GM19463 (cell line): Measurements from ENCODE around the gene IRF8.
A peak's percentile ranks its signal among the peaks of the same experiment; 100 is the strongest.
"Not testable (repeated sequence)": the region's sequence is repeated elsewhere in the genome, so short reads cannot be mapped to it uniquely, and the experiment has no call there.

ENCODE experiments used
- ATAC-seq: cut with Tn5 transposase; IDR thresholded peaks from one replicate; pipeline ENCODE4 v1.9.1; 2021; ENCODE audit warnings: mild to moderate bottlenecking, moderate library complexity; ENCODE audit not compliant: unreplicated experiment

The IRF8 gene, protein sequence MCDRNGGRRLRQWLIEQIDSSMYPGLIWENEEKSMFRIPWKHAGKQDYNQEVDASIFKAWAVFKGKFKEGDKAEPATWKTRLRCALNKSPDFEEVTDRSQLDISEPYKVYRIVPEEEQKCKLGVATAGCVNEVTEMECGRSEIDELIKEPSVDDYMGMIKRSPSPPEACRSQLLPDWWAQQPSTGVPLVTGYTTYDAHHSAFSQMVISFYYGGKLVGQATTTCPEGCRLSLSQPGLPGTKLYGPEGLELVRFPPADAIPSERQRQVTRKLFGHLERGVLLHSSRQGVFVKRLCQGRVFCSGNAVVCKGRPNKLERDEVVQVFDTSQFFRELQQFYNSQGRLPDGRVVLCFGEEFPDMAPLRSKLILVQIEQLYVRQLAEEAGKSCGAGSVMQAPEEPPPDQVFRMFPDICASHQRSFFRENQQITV

GRCh38 chr16:85898521-85899442 is at the start of gene IRF8:
IRF8 (plus strand) TSS chr16:85899162; CDS start chr16:85903016, 3,854 bp downstream.
- peak; percentile 52 for ATAC-seq

- no peak for ATAC-seq
These were observed 49.6 kb upstream of the IRF8 start for GRCh38 chr16:85849388-85849787.

DNA sequence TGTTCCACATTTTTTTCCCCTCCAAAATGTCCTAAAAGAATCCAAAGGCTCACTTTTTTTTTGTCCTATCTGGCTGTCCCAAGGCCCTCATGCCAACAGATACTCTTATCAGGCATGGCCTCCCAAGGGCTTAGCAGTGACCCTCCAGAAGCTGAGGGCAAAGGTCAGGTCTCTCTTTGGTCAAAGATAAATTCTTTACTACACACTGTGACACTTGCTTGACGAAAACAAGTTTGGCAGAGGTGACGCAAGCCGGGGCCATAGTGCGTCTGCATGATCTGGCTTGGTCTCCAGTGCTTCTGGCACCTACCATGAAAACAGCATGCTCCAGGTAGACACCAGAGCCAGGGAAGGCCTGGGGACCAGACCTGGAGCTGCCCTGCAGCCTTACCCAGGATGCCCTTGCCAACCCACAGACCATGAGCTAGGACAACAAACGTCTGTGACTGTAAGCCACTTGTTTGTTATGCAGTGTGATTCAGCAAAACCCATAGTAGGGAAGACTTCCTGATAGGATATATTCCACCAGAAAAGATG is 48.5 kb upstream of the IRF8 start:
- no peak for ATAC-seq

DNA sequence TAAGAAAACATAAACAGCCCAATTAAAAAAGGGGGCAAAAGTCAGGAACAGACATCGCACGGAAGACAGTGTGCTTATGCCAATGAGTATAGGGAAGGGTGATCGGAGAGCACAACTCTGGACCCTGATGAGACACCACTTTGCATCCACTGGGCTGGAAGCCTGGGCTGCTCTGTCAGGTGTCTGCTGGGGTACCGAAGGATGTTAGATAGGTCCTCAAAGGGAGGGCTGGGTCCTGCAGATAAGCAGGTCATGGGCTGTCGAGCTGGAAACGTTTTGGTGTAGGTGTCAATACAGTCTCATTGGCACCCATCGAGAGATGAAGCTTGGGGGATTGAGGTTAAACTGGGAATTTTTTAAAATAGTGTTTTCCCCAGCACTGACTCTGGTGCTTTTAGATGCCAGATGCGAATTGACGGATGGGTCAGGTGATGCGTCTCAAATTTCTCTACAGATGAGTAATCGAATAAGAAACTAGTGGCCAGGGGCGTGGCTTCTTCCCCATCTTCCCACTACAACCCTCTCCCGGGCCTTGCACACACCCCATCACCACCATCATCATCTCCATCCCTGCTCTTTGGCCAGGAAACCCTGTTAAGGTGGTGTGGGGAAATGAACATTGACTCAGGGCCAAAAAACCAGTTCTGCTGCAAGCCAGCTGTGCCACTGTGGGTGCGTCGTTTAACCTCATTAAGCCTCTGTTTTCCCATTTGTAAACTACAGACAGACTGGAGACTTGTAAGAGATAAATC is 47.8 kb upstream of the IRF8 start:
- ATAC-seq: no peak

DNA sequence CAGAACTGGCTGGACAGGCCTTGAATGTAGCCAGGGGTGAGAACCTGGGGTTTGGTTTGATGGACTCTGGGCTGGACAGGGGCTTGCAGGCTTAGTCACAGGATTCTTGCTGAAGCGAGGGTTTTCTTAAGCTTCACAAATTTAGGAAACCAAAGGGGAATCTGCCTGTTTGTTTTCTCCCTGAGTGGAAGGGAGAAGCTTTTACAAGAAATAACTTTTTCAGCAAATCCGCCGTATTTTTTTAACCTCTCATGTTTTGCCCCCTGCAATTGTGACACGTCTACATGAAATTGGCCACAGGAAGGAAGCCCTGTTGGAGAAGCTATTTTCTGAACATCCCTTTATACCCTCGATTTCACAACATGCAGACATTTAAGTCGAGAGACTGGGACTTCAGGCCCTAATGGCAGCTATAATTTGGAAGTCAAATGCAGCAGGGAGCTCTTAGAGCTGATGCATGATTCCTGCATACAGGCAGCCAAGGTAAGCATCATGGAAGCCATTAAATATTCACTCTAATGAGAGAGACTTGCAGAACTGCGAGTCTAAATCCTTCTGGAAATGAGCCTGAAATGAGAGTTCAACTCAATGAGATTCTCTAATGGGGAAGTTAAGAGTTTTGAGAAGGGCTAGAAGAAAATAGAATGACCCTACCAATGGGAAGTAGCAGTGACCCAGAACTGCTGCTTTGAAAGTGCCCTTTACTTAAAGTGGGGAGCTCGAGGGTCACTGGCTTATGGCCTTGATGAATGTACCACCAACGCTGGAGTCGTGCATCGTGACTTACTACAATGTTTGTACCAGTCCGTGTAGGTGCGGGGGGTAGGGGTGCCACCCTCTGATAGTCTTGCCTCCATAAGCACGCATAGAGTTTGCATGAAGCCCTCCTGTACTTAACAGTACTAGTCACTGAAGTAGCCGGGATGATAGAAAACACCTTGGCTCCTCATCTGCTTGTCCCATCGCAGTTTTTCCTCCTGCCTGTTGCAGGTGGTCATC is 45.1 kb upstream of the IRF8 start:
- ATAC-seq: no peak

- no peak for ATAC-seq
These were observed 44.0 kb upstream of the IRF8 start for GRCh38 chr16:85854935-85855334.

- ATAC-seq: no peak
These were observed 42.9 kb upstream of the IRF8 start for GRCh38 chr16:85856079-85856478.

DNA sequence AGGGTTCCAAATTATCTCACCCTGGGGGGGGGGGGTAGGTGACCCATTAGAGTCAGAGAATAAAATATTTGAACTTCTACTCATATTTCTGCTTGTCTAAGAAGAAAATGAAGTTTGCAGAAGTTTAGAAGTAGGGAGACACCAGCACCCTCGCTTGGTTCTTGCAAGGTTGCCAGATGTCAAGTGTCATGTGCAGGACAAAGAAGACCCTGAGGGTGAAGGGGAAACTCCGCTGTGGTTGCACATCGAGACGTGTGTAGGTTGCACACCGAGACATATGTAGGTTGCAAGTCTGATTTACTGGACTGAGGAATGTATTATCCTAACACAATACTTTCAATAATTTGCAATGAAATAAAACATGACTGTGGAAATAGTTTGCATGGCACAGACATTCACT is 42.4 kb upstream of the IRF8 start:
- no peak for ATAC-seq

DNA sequence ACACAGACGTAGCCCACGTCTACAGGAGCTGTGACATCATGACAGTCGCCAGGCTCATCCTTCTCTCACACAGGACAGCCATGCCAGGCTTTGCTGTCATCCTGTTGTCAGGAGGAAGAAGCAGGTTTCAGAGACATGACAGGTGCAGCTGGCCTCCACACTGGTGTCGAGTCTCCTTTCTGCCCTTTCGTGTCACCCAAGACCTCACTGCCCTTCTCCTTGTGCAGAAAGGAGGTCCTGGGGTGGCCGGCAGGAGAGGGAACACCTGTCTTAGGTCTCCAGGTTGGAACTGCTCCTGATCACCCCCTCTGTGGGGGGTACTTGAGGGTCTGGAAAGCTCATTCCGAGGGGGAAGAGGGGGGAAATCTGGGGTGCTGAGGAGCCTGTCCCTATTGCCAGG is 41.6 kb upstream of the IRF8 start:
- ATAC-seq: no peak

- ATAC-seq: not testable (repeated sequence)
These were observed 40.4 kb upstream of the IRF8 start for GRCh38 chr16:85858571-85858970.

DNA sequence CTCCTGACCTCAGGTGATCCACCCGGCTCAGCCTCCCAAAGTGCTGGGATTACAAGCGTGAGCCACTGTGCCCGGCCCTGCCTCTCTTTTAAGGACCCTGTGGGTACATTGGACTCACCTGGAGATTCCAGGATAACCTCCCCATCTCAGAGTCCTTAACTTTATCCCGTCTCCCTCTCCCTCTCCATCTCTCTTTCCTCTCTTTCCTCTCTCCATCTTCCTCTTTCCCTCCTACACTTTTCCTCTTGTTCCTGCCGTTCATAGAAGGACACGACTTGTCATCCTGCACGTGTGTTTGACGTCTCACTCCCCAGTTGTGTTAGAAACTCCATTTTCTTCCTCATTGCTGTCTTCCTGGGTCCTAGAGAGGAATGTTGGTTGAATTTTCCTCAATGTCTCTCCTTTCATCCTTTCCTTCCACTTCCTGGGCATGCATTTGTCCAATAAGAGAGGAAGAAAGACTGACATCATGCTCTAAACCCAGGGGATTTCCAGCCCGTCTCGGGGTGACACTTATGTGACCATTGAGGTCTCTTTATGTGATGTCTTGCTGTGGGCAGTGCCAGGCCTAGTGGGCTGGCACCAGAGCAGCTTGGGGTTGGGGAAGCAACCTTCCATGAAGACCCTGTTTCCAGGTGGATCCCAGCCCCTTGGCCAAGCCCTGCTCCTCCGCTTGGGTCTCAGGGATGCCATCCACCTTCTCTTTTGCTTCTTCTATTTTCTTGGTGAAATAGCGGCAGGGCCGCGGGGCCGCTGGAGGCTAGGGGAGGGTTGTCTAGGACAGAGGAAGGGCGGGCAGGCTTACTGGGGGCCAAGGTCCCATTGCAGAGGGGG is 39.8 kb upstream of the IRF8 start:
- no peak for ATAC-seq

DNA sequence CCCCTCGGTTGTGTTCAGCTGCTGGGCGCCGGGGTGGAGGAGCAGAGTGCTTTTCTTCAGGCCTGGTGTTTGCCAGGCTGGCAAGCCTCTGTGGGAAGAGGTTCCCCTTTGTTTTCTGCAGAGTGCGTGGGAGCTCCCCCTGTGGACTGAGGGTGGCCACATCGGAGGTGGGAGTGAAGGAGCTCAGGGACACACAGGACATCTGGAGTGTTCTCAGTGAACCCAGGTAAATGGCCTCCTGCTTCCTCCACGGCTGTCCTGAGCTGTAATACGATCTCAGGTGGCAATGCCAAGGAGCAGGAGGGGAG is 39.2 kb upstream of the IRF8 start:
- no peak for ATAC-seq

GRCh38 chr16:85860413-85861094 is 38.4 kb upstream of the IRF8 start:
- ATAC-seq: peak; percentile 77

- no peak for ATAC-seq
These were observed 37.7 kb upstream of the IRF8 start for GRCh38 chr16:85861095-85861825.

GRCh38 chr16:85862476-85863383 is 36.2 kb upstream of the IRF8 start:
- no peak for ATAC-seq

DNA sequence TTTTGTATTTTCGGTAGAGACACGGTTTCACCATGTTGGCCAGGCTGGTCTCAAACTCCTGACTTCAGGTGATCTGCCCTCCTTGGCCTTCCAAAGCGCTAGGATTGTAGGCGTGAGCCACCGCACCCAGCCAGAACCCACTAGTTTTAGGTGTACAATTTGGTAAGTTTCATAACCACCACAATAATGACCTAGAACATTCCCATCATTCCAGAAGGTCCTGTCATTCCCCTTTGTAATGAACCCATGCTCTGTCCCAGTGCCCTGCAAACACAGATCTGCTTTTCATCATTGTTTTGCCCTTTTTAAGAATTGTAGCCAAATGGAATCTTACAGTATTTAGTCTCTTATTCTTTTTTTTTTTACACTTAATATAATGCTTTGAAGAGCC is 35.6 kb upstream of the IRF8 start:
- no peak for ATAC-seq

GRCh38 chr16:85864965-85865364 is 34.0 kb upstream of the IRF8 start:
- no peak for ATAC-seq
